ENCODE data around the gene DGCR6.
"Not testable (repeated sequence)": the region's sequence is repeated elsewhere in the genome, so short reads cannot be mapped to it uniquely, and the experiment has no call there.

Gene DGCR6

DNA sequence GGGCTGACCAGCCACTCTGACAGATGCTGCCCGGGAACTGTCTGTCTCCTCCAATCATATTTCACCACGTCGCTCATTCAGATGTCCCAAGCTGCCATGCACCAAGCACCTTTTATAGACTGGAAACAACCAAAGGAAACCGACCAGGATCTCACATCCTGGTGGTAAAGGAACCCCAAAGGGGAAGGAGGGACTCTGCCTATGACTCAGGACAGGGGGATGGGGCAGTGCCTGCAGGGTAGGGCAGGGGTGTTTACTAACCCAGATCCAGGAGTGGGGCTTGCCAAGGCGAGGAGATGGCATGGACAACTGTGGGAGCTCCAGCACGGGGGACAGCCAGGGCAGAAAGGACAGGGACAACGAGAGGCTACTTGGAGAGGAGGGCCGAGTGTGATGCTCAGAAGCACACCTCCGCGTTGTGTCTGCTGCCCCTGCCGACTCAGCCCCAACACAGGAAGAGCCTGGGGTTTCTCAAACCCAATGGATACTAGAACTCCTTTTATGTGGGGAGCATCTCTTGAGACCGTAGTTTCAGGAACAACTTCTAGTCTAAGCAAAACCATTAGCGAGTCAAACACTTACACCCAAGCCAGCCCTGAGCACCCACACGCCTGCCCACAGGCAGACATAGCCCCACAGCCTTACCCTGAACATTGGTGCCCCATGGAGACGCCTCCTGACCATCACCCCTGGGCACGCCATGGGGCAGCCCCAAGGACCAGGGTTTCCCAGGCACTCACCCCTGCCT is 26.0 kb downstream of the DGCR6 start:
- no peak for DNase-seq (ENCODE audit: low read depth)

DNA sequence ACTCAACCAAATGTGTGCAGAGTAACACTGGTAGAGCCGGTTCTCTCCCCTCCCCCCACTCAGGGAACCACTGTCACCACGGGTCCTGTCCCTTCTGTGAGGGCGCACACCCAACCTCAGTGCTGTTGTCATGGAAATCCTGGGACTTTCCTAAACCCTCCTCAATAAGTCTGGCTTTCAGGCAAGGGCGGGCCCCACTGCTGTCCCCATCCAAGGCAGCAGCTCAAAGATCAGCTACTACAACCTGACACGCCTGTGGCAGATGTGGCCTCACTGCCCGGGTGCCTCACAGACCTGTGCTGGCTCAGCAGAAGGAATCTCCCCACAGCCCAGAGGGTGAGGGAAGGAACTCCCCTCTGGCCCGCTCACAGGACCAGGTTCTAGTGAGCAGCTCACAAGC is 27.8 kb downstream of the DGCR6 start:
- DNase-seq (ENCODE audit: low read depth), result no peak

DNA sequence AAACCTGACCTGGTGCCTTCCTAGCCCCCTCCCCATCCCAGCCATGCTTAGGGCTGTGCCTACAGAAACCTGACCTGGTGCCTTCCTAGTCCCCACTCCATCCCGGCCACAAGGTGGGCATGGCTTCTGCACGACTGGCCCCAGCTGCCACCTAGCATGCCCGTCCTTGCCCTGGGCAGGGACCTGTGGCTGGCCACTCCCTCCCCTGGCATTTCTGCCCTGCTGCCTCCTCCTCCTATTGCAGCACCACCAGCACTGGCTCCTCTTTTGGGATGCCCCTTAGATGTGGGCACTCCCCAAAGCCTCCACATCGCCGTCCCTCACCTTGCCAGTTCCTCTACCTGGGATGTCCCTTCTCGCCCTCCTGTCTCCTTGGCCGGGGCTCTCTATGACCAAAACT is 28.6 kb downstream of the DGCR6 start:
- not testable (repeated sequence) for DNase-seq (ENCODE audit: low read depth)

DNA sequence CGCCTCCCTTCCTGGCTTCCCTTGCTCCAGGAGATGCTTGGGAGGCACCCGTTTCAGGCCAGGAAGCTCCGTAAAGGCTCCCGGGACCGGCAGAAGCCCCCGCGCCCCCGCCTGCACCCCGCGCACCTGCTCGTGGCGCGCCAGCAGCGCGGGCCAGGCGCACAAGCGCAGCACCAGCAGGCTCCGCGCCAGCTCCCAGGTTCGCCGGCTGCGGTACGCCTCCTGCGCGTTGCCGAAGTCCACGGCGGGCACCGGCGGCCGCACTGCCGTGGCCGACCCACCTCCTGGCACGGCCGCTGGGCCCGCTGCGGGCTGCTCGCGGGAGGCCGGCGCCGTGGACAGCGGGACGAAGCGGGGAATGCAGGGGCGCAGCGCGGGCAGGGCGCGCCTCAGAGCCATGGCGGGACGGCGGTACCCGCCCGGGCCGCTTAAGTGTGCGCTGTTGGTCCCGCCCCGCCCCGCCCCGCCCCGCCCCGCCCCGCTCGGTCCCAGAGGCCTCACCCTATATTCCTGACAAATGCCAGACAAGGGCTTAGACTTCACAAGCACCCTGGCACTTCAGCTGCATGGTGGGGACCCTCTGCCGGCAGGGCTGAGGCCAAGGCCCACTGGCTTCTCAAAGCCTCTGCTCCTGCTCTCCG is 29.9 kb downstream of the DGCR6 start, which contains the start of gene PRODH:
Gene PRODH, minus strand, starts transcription at position 405 of the 641 bp plus-strand sequence. Its CDS starts 6 bp downstream, at position 399.
- DNase-seq (ENCODE audit: low read depth), result no peak

DNA sequence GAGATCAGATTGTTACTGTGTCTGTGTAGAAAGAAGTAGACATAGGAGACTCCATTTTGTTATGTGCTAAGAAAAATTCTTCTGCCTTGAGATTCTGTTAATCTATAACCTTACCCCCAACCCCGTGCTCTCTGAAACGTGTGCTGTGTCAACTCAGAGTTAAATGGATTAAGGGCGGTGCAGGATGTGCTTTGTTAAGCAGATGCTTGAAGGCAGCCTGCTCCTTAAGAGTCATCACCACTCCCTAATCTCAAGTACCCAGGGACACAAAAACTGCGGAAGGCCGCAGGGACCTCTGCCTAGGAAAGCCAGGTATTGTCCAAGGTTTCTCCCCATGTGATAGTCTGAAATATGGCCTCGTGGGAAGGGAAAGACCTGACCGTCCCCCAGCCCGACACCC is 32.6 kb downstream of the DGCR6 start:
- not testable (repeated sequence) for DNase-seq (ENCODE audit: low read depth)

DNA sequence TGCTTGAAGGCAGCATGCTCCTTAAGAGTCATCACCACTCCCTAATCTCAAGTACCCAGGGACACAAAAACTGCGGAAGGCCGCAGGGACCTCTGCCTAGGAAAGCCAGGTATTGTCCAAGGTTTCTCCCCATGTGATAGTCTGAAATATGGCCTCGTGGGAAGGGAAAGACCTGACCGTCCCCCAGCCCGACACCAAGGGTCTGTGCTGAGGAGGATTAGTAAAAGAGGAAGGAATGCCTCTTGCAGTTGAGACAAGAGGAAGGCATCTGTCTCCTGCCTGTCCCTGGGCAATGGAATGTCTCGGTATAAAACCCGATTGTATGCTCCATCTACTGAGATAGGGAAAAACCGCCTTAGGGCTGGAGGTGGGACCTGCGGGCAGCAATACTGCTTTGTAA is 41.0 kb downstream of the DGCR6 start:
- DNase-seq (ENCODE audit: low read depth), result not testable (repeated sequence)

DNA sequence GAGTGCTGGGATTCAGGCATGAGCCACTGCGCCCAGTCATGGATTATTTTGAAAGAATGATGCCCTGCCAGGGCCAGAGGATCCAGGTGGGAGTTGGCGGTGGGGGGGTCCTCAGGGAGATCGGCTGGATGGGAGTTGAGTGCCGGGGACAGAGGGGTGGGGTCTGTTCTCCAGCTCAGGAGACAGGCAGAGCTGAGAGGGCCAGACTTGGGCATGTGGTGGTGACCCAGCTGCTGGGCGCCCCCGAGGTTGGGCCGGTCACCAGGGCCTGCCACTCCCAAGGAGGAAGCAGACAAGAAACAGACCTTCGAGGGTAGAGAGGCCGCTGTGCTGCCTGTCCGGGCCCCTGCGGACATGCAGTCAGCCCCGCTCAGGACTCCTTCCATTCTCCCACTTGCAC is 41.8 kb downstream of the DGCR6 start:
- DNase-seq (ENCODE audit: low read depth), result no peak

DNA sequence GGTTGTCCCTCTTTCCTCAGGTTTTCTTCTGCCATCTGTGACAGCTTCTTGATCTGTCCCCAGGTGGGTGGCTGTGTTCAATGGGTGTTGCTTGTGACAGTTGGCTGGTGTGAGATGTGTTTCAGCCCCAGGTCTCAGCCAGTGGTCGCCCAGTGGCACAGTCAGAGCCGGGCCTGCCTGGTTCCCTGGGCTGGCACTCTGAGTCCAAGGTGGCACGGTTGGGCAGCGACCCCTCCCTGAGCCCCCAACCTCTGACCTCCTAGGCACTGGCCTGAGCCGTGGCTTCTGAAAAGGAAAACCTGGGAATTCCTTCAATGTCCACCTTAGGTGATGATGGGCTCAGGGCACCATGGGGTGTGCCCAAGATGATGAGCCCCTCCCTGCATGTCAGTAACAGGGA is 44.0 kb downstream of the DGCR6 start:
- no peak for DNase-seq (ENCODE audit: low read depth)

DNA sequence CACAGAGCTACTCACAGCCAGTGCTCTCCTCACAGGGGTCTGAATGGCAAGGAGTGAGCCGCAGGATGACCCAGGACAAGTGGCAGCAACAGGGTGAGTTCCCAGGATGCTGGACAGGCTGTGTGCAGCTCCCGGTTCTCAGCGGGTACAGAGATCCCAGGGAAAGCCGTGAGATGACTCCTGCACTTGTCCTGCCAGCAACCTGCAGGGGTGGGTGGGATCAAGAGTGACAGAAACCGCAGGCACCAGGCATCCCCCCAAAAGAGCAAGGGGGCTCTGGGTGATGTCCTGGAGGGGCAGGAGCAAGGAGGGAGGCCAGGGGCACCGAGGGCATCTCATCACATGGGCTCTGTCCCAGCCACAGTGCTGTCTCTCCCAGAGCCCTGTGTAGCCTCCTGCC is 45.9 kb downstream of the DGCR6 start:
- DNase-seq (ENCODE audit: low read depth), result no peak

DNA sequence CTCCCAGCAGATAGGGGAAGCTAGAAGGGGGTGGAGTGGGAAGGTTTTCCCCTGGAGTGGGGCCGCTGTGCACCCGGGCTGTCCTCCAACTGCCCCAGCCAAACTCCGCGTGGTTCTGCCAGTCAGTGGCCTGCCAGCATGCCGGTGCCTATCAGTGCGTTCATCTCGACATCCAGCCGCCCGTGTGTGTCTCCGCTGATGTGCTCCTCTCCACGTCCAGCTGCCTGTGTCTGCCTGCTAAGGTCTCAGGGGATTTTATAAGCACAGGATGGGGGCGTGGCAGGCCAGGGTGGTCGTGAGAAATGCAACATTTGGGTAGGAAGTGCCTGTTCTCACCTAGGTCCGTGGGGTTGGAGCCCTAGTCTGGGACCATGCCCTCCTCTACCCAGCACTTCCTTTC is 47.0 kb downstream of the DGCR6 start:
- DNase-seq (ENCODE audit: low read depth), result not testable (repeated sequence)

DNA sequence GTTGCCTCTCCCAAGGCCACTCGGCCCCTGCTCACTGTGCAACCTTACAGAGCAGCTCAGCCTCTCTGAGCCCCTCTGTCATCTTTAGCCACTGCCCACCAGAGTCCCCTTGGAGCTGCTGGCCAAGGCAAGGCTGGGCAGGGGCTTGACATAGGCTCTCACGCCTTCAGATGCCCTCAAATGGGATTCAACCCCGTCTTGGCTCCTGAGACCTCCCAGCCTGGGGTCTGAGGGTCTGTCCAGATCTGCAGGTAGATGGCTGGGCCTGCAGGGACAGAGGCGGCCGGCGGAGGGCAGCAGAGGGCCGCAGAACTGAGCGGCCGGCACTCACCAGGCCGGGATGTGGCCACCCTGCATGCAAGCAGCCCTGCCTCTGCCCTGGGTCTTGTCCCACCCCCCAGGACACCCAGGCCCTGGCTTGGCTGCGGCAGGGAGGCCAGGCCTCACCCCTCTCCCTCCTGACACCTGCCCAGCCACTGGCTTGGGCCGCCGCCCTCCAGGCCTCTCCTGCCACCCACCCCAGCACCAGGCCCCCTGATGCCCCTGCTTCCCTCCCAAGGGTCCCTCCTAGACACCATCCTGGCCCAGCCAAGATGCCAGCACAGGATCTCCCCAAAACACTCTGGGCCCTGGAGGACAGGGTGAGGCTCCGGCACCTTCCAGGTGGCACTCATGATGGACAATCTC is 48.3 kb downstream of the DGCR6 start:
- peak; percentile 17 for DNase-seq (ENCODE audit: low read depth)

DNA sequence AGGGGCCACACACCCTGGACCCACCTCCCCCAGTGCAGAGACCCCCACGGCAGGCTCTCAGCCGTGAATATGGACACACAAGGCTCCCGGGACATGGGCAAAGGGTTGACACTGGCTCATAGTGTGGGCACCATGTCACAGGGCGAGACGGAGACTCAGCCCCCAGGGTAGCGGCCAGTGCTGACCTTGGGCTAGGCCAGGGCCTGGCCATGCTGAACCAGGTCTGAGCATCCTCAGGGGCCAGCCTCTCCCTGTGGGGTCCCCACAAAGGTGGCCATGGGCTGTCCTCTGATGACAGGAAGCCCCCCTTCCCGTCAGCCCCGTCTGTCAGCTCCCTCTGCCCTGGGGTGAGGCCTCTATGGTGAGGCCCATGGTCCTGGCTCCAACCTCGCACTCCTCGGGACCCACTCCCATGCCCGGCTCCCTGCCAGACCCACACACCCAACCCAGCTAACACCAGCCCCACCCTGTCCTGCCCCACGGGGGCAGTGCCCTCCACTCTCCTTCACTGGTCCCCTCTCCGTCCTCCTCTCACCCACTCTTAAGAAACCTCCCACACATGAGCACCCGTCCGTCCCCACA is 49.0 kb downstream of the DGCR6 start:
- DNase-seq (ENCODE audit: low read depth), result no peak

DNA sequence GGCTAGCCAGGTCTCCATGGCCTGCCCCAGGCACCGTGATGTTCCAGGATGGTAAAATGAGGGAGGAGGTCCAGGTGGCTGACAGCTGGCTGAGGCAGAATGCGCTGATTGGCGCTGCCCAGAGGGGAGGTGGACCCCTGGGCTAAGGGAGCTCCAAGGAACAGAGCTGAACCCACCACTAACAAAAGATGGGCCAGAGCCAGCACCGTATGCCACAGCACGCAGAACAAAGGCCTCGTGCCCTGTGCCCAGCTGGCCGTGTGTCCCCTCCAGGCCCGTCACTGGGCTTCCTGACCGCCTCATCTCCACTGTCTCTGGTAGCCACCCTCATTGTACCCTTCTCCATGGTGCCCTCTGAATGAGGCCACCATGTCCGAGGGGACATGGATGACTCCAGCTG is 49.6 kb downstream of the DGCR6 start:
- no peak for DNase-seq (ENCODE audit: low read depth)

DNA sequence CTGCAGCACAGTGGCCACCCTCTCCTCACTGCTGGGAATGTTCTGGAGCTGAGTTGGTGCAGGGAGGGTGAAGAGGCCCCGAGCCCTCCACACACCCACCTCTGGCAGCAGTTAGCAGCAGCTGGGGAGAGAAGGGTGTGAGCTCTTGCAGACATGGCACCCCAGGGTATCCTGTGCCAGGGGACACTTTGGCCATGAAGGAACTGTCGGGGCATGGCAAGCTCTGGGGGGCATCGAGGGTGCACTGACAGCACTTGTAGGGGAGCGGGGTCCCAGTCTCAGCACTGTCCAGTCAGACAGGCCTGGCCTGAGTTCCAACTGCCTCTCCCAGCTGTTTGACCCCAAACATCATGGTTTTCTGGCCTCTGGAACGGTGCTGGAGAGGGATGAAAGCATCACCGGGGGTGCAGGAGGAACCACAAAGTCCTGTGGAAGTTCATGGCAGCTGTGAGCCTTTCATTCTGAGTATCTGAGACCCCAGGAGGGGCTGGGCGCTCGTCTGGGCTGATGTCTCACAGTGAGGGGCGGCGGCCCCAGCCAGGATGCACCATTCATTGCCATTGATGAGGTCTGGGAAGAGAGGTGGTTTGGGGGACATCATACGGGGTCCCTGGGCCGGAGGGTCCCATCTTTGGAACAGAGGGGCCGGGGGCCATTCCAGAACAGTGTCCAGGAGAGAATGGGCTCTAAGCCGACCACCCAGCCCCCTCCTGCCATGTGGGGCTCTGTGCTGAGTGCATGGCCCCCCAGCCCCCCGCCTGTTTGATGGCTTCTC is 50.2 kb downstream of the DGCR6 start:
- DNase-seq (ENCODE audit: low read depth), result not testable (repeated sequence)

DNA sequence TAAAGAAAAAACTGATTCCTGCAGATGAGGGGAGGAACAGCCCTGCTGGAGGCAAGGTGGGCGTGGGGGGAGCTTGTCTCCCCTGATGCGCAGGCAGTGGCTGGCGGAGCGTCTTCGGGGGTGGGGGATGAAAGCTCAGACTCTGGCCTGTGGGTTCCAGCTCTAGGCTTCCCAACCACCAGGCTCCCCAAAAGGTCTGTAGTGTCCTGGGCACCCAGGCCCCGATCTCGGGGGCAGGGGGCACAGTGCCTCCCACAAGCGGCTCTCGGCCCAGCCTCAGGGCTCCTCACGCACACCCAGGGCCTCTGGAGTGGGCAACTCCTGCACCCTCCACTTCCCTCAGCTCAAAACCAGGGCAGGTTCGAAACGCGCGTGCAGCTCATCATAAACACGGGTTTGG is 50.8 kb downstream of the DGCR6 start:
- not testable (repeated sequence) for DNase-seq (ENCODE audit: low read depth)

DNA sequence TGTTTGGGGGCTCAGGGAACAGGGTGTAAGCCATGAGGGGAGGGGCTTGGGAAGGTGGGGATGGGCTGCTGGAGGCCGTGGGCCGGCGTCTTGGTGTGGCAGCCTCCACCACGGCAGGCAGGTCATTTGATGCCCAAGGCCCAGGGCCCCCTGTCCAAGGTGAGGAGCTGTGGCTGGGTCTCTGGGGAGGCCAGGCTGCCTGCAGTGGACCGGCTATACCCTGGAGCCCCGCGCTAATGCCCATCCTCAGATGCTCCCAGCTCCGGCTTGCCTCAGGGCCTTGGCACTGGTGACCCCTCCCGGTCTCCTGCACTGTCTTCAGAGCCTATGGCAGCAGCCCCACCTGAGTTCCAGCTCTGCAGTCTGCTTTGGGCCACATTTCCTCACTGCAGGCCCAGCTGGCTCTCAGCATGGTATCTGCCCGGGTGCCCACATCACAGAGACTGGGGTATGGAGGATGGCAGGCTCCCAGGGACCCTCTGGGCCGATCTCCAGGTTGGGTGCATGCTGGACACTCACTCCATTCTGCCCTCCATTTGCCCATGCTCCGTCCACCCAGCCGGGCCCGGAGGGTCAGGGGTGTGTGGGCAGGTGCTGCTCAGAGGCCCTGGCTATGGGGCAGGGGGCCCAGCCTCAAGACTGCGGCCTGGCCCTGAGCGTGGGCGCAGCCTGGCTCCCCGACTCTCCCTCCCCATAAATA is 51.7 kb downstream of the DGCR6 start:
- DNase-seq (ENCODE audit: low read depth), result not testable (repeated sequence)

DNA sequence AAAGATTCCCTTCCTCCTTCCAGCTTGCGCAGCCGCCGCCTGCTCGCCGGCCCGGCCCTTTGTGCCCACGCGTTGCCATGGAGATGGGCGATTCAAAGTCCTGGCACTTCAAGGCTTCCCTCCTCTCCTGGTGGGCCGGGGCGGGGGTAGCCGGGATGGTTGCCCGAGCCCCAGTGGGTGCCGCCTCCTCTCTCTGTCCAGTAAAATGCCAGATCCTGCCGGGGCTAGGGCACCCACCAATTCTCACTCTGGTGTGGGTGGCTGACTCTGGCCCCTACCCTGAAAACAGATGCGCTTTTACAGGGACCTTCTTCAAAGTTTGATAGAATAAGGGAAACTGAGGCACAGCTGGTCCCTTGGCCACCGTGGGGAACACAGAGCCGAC is 52.2 kb downstream of the DGCR6 start:
- DNase-seq (ENCODE audit: low read depth), result not testable (repeated sequence)

DNA sequence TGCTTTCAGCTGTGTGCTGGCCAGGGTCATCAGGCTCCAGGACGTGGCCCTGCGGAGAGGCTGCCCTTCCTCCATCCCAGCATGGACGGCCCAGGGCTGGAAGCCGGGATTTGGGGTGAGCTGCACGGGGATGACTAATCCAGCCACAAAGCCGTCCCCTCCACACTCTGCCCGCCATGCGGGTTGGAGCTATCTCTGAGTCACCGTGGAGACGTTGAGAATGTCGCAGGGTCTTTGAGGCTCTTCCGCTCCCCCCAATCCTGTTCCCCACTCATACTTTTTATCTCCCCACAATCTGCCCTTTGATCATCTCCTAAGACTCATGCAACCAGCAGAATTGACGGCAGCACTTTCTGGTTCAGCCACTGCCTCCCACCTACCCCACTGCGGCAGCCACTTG is 52.6 kb downstream of the DGCR6 start:
- peak; percentile 78 for DNase-seq (ENCODE audit: low read depth)

DNA sequence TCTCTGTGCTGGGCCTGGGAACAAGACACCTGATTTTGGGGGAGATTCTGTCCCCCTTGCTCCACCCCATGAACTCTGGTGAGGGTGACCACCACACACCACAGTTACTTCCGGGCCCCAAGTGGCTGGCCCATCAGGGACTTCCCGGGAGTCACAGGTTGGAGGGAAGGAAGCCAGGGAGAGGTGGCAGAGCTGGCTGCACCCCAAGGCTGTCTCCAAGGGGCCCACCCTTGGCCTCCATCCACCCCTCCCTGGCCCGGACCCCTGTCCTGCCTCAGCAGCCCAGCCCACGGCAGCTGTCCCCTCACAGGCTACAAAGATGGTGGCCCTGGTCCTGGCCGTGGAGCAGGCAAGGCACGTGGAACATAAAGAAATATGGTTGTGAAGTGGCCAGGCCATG is 53.1 kb downstream of the DGCR6 start:
- not testable (repeated sequence) for DNase-seq (ENCODE audit: low read depth)

DNA sequence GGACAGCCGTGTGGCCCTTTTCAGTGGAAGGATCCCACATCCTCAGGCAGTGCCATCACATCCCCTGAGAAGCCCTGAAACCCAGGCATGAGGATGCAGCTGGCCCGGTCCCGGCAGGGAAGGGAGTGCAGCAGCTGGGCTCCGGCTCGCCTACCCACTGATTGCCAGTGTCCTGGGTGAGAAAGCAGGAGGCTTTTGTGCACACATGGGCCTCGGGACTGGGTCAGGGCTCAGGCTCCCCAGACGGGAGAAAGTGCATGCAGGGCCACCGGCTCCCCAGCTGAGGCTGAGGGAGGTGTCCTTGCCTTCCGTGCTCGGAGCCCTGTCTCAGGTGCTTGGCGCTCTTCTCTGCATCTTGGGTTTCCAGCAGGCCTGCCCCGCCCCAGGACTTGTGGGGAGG is 53.6 kb downstream of the DGCR6 start:
- DNase-seq (ENCODE audit: low read depth), result not testable (repeated sequence)

DNA sequence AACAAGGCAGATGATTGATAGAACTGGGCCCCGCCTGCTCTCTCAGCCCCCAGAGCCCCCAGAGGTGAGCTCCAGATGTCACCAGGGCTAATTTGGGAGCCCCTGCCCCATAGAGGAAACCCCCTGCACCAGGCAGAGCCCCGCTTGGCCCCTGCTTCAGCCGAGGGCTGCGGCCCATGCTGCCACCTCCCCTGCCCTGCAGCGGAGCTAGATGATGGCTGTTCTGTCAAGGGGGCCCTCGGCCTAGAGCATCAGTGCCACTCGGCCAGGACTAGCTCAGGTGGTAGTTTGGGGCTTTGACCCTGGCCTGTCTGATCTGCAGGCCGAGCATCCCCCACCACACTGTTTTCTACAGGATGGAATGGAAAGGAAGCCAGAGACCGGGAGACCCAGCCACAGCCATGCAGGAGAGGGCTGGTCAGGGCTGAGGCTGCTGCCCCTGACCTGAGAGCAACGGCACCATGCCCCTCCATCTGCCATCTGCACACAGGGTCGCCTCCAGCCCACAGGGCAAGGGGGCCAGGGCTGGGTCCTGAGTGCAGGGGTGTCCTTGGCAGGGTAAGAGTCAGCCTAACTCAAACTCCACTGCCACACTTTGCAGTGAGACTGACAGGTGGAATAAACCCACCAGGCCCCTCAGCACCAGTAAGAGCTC is 54.2 kb downstream of the DGCR6 start:
- not testable (repeated sequence) for DNase-seq (ENCODE audit: low read depth)

Measured in amniotic epithelial cell (primary cell).